ENCODE results near the gene SMIM21. TPM values are rescaled to one million over a fixed set of nuclear protein-coding genes. Genes with fewer than 3 reads are reported as not detected.

The SMIM21 gene
- total and polyA plus RNA-seq, 2 experiments from 2014 or later = not detected

- Histone ChIP-seq H3K27ac (no peak overlapping the region), H3K9me3 (ENCODE audit: low read depth) (no peaks in the 10 kb centered on the region), H4K20me1 (ENCODE audit: insufficient read depth) (no peaks in the 10 kb centered on the region), H2AFZ (no peak overlapping the region), H3F3A (ENCODE audit: insufficient read depth) (no peaks in the 10 kb centered on the region), H3K36me3 (ENCODE audit: low read depth) (no peaks in the 10 kb centered on the region), H3K27me3 (replicated peaks; ENCODE audit: insufficient read depth) (no peaks in the 10 kb centered on the region), H3K9me2 (ENCODE audit: insufficient read depth) (no peaks in the 10 kb centered on the region), H3K79me2 (ENCODE audit: insufficient read depth) (no peaks in the 10 kb centered on the region), H3K4me3 (no peak overlapping the region), H3K4me1 (ENCODE audit: insufficient read depth) (no peaks in the 10 kb centered on the region), H3K9ac (no peak overlapping the region), H3K4me2 (ENCODE audit: unreplicated experiment) (no peak overlapping the region)
- TF ChIP-seq EZH2phosphoT487 (IDR thresholded peaks at IDR 0.05; ENCODE audit: insufficient read depth, low read depth) (no peak), EZH2 (IDR thresholded peaks at IDR 0.05; ENCODE audit: insufficient read depth, poor library complexity, severe bottlenecking) (no peak)
- in situ Hi-C loops (cut with MboI) = no loop called here
- WGBS, 2 experiments (ENCODE audit: low coverage in 1 of 2, low lambda C conversion rate in 2 of 2, missing lambda C conversion rate in 2 of 2) = 82 to 84% methylated on average over 12 of the region's 12 CpGs
- DNase-seq = no peak
Observed at GRCh38 chr18:75467281-75467795, 39.8 kb upstream of the SMIM21 start.

- Histone ChIP-seq H3K4me3 (no peak overlapping the region), H4K20me1 (ENCODE audit: insufficient read depth) (no peaks in the 10 kb centered on the region), H3F3A (ENCODE audit: insufficient read depth) (no peaks in the 10 kb centered on the region), H3K9me3 (ENCODE audit: low read depth) (no peaks in the 10 kb centered on the region), H3K27me3 (replicated peaks; ENCODE audit: insufficient read depth) (no peaks in the 10 kb centered on the region), H3K36me3 (ENCODE audit: low read depth) (no peaks in the 10 kb centered on the region), H3K9ac (no peak overlapping the region), H3K9me2 (ENCODE audit: insufficient read depth) (no peaks in the 10 kb centered on the region), H3K4me2 (ENCODE audit: unreplicated experiment) (no peak overlapping the region), H3K4me1 (ENCODE audit: insufficient read depth) (no peaks in the 10 kb centered on the region), H2AFZ (no peak overlapping the region), H3K79me2 (ENCODE audit: insufficient read depth) (no peaks in the 10 kb centered on the region), H3K27ac (no peak overlapping the region)
- DNase-seq = no peak
- TF ChIP-seq EZH2 (IDR thresholded peaks at IDR 0.05; ENCODE audit: insufficient read depth, poor library complexity, severe bottlenecking) (no peak), EZH2phosphoT487 (IDR thresholded peaks at IDR 0.05; ENCODE audit: insufficient read depth, low read depth) (no peak)
- 83 to 86% methylated on average over 13 of the region's 13 CpGs for WGBS, 2 experiments (ENCODE audit: low coverage in 1 of 2, low lambda C conversion rate in 2 of 2, missing lambda C conversion rate in 2 of 2)
- in situ Hi-C loops (cut with MboI) = no loop called here
Observed at GRCh38 chr18:75464356-75464755, 36.9 kb upstream of the SMIM21 start.

GRCh38 chr18:75462178-75462832 lies 34.8 kb upstream of the SMIM21 start:
- Histone ChIP-seq H3K79me2 (ENCODE audit: insufficient read depth) (no peaks in the 10 kb centered on the region), H3K27me3 (replicated peaks; ENCODE audit: insufficient read depth) (no peaks in the 10 kb centered on the region), H3K9me3 (ENCODE audit: low read depth) (no peaks in the 10 kb centered on the region), H3K4me1 (ENCODE audit: insufficient read depth) (no peaks in the 10 kb centered on the region), H3K36me3 (ENCODE audit: low read depth) (no peaks in the 10 kb centered on the region), H4K20me1 (ENCODE audit: insufficient read depth) (no peaks in the 10 kb centered on the region), H3K9me2 (ENCODE audit: insufficient read depth) (no peaks in the 10 kb centered on the region), H3F3A (ENCODE audit: insufficient read depth) (no peaks in the 10 kb centered on the region), H3K4me3 (no peak overlapping the region), H2AFZ (no peak overlapping the region), H3K4me2 (ENCODE audit: unreplicated experiment) (no peak overlapping the region), H3K9ac (no peak overlapping the region), H3K27ac (no peak overlapping the region)
- in situ Hi-C loops (cut with MboI) = no loop called here
- 71 to 77% methylated on average over 10 of the region's 10 CpGs for whole genome bisulfite sequencing, 2 experiments (ENCODE audit: low coverage in 1 of 2, low lambda C conversion rate in 2 of 2, missing lambda C conversion rate in 2 of 2)
- DNase-seq = no peak
- TF ChIP-seq EZH2phosphoT487 (IDR thresholded peaks at IDR 0.05; ENCODE audit: insufficient read depth, low read depth) = no peak
- TF ChIP-seq EZH2 (IDR thresholded peaks at IDR 0.05; ENCODE audit: insufficient read depth, poor library complexity, severe bottlenecking) = no peak

GRCh38 chr18:75456199-75456631 lies 28.7 kb upstream of the SMIM21 start:
- Histone ChIP-seq H3K27me3 (replicated peaks; ENCODE audit: insufficient read depth) (no peaks in the 10 kb centered on the region), H3K9me2 (ENCODE audit: insufficient read depth) (no peaks in the 10 kb centered on the region), H3K9me3 (ENCODE audit: low read depth) (no peaks in the 10 kb centered on the region), H4K20me1 (ENCODE audit: insufficient read depth) (no peaks in the 10 kb centered on the region), H3K79me2 (ENCODE audit: insufficient read depth) (no peaks in the 10 kb centered on the region), H3K4me1 (ENCODE audit: insufficient read depth) (0 out of 2 replicates have a peak, but pooled peaks cover 4% of the 10 kb centered on the region), H3K36me3 (ENCODE audit: low read depth) (no peaks in the 10 kb centered on the region), H3K9ac (peak overlapping the region; percentile 58), H3F3A (ENCODE audit: insufficient read depth) (no peaks in the 10 kb centered on the region), H3K27ac (no peak overlapping the region), H3K4me3 (peak overlapping the region; percentile 72), H2AFZ (peak overlapping the region; percentile 82), H3K4me2 (ENCODE audit: unreplicated experiment) (peak overlapping the region; percentile 92)
- in situ Hi-C loops (cut with MboI) = no loop called here
- no peak for TF ChIP-seq EZH2 (IDR thresholded peaks at IDR 0.05; ENCODE audit: insufficient read depth, poor library complexity, severe bottlenecking)
- TF ChIP-seq EZH2phosphoT487 (IDR thresholded peaks at IDR 0.05; ENCODE audit: insufficient read depth, low read depth) = no peak
- DNase-seq = no peak
- 38 to 46% methylated on average over 18 to 19 of the region's 19 CpGs for WGBS, 2 experiments (ENCODE audit: low coverage in 1 of 2, low lambda C conversion rate in 2 of 2, missing lambda C conversion rate in 2 of 2)

All from GM23248 (cell line).